HG02623 (cell line): Measurements from ENCODE around the gene VASH1.
A peak's percentile ranks its signal among the peaks of the same experiment; 100 is the strongest.

Experiments
- ATAC-seq: cut with Tn5 transposase; IDR thresholded peaks from one replicate; pipeline ENCODE4 v1.9.1; 2021; ENCODE audit warnings: moderate library complexity; ENCODE audit not compliant: unreplicated experiment

VASH1 gene

DNA sequence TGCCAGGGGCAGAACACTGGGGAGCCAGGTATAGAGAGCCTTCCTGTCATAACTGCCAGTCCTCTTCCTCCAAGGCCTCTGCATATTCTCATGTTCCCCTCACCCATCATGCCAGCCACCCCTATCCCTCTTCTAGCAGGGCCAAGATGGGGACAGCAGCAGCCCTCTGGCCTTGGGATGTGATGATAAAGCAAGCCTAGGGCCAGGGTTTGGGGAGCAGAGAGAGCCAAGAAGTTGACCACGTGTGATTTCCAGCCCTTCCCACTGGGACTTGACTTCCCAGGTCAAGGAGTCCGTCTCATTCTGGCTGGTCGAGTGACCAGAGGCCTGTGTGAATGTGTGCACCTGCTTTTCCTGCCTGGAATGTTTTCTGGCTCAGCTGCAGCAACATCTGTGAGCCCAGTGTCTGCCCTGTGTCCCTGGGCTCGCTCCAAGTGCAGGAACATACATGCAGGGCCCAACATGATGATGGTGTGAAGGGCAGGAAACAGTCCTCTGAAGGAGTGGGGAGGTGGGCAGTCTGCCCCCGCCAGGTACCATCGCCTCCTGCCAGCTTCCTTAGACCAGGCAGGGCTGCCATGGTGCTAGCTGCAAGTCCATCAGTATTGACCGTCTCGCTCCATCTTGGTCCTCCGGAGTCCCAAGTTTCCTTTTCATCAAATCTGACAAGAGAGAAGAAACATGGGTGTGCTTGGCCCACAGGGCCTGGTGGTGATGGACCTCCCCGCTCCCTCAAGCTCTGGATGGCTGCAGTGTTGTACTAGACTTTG, 21.0 kb downstream of the VASH1 start:
- ATAC-seq, result no peak

GRCh38 chr14:76782885-76783566, 21.8 kb downstream of the VASH1 start:
- no peak for ATAC-seq

DNA sequence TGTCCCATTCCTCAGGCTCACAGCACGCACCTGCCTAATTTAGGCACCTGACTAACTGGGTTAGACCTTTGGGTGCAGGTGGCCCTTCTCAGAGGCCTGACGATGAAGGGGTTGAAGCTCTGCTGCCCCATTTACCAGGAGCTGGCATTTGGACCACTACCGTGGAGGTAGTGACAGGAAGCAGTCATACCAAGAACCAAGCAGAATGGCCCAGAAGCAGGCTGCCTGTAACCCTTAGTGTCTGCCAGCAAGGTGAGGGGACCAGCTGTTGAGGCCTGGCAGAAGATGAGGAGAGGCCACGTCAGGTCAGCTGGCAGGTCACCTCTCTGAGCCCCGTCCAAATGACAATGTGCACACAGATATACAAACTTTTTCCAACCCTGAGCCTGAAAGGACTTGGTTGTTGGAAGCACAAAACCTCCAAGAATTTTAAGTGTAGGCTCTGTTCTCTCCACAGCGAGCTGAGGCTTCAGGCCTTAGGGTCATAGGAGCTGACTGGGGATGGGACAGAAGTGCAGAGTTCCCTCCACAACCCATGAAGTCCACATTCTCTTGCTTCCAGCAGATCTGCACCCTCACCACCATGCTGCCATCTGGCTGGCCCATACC, 23.1 kb downstream of the VASH1 start:
- no peak for ATAC-seq

- peak; percentile 53 for ATAC-seq
Observed at GRCh38 chr14:76784881-76785280, 23.6 kb downstream of the VASH1 start.

DNA sequence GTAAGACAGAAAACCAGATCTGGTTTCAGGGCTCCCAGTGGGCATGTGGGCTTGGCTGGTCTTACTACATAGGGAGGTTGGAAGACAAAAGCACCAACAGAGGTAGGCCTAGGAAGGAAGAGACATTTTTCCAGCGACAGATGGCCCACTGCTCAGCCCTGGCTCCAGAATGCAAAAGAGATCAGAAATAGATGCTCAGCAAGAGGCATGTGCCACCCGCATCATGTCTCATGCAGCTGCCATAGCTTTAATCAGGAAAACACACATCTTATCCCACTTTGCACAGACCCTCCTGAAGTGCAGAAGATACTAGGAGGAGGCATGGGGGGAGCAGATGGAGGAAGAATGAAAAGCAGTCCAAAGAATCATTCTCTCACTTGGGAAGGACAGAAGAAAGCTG, 25.3 kb downstream of the VASH1 start:
- no peak for ATAC-seq

DNA sequence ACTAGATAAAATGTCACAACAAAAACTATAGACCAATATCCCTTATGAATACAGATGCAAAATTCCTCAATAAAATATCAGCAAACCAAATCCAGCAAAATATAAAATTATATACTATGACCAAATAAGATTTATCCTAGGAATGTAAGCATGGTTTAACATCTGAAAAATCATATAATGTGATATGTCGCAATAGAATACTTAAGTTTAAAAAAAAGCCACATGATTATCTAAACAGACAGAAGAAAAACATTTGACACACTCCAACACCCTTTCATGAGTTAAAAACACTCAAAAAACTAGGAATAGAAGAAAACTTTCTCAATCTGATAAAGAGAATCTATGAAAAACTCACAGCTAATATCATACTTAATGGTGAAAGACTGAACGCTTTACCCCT, 31.2 kb downstream of the VASH1 start:
- no peak for ATAC-seq

- no peak for ATAC-seq
Observed at GRCh38 chr14:76793324-76793723, 32.1 kb downstream of the VASH1 start.

DNA sequence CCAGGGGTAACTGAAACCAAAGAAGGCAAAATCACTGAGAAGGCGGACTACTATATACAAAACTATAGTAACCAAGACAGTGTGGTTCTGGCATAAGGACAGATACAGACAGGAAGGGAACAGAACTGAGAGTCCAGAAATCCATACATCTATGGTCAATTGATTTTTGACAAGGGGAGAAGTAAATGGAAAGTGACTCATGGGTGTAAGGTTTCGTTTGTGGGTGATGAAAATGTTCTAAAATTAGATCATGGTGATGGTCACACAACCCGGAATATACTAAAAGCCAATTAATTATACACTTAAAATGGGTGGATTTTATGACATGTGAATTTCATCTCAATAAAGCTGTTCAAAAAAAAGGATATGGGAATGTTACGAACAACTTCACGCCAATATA, 32.7 kb downstream of the VASH1 start:
- no peak for ATAC-seq

DNA sequence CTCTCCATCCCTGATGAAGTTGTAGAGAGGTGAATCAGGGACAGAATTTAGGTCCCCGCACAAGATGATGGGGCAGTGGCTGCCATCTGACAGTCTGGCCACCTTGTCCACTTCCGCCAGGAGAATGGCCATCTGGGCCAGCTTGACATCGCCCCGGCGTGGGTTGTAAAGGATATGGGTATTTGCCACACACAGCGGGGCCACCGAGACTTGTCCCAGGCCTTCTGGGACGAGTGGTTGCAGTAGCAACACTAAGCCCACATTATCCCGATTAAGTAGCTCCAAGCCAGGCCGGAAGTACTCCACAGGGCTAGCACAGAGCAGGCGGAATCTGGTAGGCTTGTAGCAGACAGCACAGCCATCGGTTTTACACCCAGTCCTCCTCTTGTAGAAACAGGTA, 45.2 kb downstream of the VASH1 start:
- no peak for ATAC-seq

DNA sequence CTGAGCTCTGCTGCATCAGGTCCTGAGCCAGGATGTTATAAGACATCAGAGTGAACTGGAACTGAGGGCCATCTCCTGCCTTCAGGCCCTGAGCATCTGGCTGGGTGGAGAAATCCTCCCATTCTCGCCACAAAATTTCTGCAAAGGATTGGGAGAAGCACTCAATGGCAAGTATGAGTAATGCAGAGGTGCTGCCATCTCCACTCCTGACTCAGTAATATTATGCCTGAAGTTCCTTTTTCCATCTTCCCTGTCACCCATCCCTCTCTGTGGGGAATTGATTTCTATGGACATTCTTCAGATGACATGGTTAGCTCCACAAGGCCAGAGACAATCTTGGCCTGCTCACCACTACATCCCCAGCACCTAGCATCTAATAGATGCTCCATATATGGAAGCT, 46.7 kb downstream of the VASH1 start:
- ATAC-seq, result no peak

DNA sequence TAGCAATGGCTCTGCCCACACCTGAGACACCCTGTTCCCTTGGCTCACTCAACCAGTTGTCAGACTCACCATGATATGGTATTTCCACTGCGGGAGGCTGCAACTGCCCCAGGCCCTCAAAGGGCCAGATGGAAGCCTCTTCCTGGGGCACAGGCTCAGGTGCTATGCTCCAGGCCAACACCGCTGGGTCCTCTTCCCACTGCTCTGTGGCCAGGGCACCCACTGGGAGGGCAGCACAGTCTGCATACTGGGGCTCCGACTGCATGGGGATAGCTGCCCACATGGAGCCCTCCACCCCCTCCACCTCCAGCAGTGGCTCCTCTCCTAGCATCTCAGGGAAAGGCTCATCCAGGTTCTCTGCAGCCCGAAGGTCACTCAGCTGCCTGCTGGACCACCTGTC, 47.7 kb downstream of the VASH1 start:
- no peak for ATAC-seq

DNA sequence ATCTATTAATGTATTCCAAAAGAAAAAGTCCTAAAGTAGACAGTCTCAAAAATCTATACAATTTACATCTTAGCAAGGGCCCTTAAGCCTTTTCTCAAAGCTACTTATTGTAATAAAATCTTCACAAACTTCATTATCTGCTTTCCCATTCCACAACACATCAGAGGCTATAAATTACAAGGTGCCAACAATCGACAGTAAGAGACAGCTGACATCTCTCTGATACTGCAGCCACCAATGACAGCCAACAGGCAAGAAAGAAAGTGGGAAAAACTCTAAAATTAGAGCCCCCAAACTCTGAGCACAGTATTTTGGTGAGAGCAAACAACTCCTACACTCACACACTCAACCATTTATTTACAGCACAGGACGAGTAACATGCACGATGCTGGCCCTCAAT, 49.3 kb downstream of the VASH1 start:
- no peak for ATAC-seq

DNA sequence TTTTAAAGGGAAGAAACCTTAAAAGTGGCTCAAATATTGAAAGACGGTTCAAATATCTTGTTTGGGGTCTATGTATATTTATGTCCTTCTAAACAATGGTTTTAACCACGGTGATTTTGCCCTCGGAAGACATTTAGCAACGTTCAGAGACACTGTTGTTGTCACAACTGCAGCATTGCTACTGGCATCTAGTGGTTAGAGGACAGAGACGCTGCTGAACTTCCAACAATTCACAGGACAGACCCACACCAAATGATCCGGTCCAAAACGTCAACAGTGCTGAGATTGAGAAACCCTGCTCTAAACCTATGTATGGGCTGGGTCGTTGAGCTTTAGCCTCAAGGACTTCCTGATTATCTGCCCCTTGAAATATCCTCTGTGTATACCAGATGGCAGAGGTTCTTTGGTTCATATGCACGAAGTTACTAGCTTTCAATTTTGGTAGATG, 49.7 kb downstream of the VASH1 start:
- ATAC-seq, result no peak

GRCh38 chr14:76811561-76811960, 50.3 kb downstream of the VASH1 start:
- ATAC-seq, result no peak

DNA sequence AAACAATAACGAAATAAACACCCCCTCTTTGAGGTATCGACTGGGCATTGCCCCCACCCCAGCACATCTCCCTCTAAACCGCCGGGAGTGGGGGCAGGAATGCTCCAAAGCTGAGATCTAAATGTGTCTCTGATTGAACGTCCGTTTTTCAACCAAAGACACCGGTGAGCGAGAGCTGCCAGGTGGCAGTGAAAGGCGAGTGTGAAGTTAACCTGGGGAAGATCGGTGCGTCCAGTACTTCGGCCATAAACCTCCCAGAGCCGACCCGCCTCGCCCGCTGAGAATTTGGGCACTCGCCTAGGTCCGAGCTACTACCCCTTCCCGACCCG, 50.8 kb downstream of the VASH1 start:
- ATAC-seq, result peak; percentile 14

GRCh38 chr14:76812422-76813383, 51.4 kb downstream of the VASH1 start, which contains the start of gene ANGEL1:
Gene ANGEL1 (minus strand): TSS chr14:76812882. CDS start chr14:76812827, 55 bp downstream.
- ATAC-seq, result peak; percentile 78

GRCh38 chr14:76814726-76815645, 53.7 kb downstream of the VASH1 start:
- ATAC-seq, result no peak

DNA sequence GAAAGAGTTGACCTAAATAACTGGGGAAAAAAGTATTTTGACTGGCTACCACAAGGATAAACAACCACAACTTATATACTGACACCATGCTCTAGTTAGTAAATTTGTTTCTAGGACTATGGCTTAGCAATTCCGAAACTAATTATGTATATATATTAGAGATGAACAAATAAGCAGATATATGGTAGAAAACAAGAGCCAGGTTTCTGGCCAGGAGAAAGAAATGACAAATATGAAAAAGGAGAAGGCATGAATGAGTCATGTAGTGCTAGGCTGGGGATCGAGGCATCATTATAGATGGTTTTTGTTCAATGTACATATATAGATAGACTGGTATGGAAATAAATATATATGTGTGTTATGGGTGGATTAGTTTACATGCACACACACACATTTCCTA, 59.4 kb downstream of the VASH1 start:
- ATAC-seq, result no peak

GRCh38 chr14:76826122-76826521, 64.9 kb downstream of the VASH1 start, which contains the start of gene LRRC74A:
Gene LRRC74A (plus strand): TSS chr14:76826408. CDS start chr14:76826698, 290 bp downstream.
- ATAC-seq, result no peak
